NCI-H187 treated with DMSO at 0.1 percent for 48 hours (cell line): ENCODE data around the gene NFIA.

Source experiments
- DNase-seq: peaks from one replicate; lab custom pipeline; 2025; lab: John Stamatoyannopoulos, UW

The NFIA gene

GRCh38 chr1:61370913-61371279 lies 288.5 kb downstream of the NFIA start:
- no peak for DNase-seq

- no peak for DNase-seq
These were observed 290.6 kb downstream of the NFIA start for GRCh38 chr1:61372944-61373343.

- no peak for DNase-seq
These were observed 291.8 kb downstream of the NFIA start for GRCh38 chr1:61374156-61374555.

DNA sequence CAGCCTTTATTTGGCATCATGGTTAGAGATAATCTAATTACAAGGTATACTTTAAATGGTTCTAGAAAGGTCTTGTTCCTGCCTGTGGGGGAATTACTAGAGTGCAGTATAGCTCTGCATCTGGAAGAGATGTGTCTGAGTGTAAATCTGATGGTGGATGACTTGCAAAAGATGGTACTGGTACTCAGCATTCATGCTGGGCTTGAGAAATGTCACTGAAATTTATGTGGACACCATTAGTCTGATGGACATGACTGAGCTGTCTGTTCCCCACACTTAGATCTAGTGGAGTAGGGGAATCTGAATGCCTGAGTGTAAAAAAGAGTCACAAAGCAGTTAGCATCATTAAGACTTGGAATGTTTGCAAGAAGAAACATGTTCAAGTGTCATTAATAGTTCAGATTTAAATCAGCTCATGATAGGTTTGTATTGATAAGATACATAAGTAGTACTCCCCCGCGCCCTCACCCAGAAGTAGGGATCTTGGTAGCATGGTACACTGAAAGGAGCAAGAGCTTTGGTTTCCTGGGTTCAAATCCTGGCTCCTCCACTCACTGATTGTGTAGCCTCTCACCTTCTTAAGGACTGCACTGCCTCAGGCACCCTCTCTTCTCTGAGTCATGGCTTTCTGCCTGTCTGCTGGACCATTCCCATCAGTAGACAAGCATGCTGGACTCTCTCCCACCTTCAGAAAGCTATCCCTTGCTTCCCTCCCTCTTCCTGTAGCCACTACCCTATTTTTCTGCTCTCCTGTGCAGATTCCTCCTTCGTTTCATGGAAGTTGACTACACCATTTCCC lies 292.9 kb downstream of the NFIA start:
- DNase-seq = no peak

GRCh38 chr1:61376151-61376550 lies 293.8 kb downstream of the NFIA start:
- no peak for DNase-seq

- DNase-seq = no peak
These were observed 295.0 kb downstream of the NFIA start for GRCh38 chr1:61377242-61377958.

GRCh38 chr1:61378494-61379180 lies 296.3 kb downstream of the NFIA start:
- DNase-seq = no peak

DNA sequence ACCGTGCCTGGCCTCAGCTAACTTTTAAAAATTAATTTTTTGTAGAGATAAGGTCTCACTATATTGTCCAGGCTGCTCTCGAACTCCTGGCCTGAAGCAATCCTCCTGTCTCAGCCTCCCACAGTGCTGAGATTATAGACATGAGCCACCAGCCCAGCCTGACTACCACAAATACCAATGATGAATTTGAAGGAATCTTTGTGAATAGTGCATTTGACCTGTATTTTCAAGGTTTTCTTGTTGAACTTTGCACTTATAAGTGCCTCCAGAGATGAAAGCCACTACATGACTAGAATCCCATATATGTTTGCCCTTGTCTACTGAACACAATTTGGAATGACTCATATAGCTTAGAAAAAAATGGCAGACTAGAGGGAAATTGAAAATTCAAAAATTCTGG lies 297.3 kb downstream of the NFIA start:
- no peak for DNase-seq

GRCh38 chr1:61380561-61380960 lies 298.2 kb downstream of the NFIA start:
- DNase-seq = no peak

- DNase-seq = no peak
These were observed 304.0 kb downstream of the NFIA start for GRCh38 chr1:61386323-61386722.

GRCh38 chr1:61386770-61387169 lies 304.4 kb downstream of the NFIA start:
- no peak for DNase-seq

- no peak for DNase-seq
These were observed 305.5 kb downstream of the NFIA start for GRCh38 chr1:61387829-61388228.

- no peak for DNase-seq
These were observed 306.2 kb downstream of the NFIA start for GRCh38 chr1:61388566-61388965.

DNA sequence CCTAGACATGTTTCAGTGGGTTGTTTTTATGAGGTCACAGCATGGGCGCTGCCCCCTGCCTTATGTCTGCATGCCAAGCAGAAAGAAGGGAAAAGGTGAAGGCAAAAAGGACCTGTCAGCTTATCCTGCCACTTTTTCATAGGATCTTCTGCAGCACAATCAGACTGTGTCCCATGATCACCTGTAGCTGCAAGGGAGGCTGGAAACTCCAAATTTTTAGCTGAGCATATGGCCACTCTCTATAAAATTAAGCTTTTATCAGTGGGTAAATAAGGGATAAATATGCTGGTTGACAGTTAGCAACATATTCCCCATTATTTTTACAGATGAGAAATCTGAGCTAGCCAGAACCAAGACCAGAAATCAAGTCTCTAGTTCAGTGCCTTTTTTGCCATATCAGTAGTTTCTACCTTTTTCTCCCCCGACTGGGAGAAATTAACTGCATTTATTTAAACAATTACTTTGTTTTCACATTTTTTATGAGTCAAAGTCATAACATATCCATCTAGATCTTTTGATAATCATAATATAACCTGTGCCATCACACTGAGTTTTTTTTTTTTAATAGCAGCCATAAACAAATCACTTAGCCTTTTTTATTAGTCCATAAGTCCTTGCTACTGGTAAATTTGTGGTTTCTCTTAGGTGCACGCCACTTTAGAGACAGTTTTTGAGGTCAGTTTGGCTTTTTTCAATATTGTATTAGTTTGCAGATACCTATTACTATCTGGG lies 307.0 kb downstream of the NFIA start:
- no peak for DNase-seq

DNA sequence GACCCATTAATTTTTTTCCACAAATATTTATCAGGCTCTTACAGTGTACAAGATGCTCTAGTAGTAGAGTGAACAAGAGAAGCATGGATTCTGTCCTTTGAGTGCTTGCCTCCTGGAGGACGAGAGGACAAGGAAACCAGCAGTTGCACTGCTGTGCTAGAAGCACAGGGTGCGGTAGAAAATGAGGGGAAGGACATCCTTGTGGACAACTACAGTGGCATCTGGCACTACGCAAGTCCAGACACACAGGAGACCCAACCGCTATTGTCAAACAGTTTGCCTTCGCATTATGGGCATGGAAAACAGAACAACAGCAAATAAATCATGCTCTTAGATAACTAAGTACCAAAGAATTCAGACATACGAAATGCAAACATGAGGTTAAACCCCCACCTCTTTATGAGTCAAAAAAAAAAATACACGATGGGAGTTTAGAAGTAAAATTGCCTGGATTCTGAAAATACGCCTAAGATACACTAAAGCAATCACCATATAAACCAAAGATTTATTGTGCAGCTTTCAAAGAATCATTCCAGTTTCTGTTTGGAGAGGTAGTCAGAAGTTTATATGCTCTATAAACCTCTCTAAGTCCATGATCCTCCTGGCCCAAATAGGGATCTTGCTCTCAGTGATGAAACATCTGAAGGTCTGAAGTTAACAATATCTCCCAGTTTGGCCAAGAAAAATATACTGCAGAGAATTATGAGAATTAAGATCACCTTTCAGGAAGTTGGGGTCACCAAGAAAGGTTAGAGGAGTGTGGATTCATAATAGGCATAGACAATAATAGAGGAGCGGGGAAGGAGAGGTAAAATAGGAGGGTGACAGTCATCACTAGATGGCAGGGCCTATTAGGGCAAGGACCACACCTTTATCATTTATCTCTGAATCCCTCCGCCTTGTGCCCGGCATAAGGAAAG lies 307.8 kb downstream of the NFIA start:
- no peak for DNase-seq

- no peak for DNase-seq
These were observed 309.4 kb downstream of the NFIA start for GRCh38 chr1:61391730-61392129.

DNA sequence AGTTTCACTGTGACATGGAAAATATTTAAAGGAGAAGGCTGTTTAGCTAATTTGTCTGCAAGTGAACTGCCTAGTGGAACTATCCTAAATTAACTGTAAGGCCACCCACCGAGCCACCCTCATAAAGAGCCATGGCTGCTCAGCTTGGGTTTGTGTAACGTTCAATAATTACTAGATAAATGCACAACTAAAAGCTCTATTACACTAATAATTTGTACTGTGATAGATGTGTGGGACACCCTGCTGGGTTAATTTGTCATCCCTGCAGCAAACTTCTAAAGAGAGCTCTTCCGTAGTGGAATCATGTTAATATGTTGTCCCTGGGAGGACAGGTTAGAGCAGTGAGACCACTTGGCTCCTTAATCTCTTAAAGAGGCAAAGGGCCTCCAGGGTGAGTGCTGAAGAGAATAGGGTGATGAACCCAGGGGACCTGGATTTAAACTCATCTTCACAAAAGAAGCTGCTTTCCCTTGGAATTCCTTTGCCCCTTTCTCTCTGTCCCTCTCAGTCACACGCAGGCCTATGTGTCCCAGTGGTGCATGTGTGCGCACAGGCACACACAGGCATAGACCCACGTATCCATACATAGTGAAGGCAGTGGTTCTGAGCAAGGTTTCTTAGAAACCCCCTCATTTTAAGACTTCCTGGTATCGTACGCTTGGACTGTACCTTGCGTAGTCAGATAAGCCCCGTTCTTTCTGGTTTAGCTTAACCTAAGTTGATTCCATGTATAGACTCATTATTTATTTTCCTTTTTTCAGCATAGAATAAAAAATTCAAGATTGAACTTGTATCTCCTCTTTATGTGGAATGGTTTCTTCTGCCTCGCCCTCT lies 310.3 kb downstream of the NFIA start:
- no peak for DNase-seq

DNA sequence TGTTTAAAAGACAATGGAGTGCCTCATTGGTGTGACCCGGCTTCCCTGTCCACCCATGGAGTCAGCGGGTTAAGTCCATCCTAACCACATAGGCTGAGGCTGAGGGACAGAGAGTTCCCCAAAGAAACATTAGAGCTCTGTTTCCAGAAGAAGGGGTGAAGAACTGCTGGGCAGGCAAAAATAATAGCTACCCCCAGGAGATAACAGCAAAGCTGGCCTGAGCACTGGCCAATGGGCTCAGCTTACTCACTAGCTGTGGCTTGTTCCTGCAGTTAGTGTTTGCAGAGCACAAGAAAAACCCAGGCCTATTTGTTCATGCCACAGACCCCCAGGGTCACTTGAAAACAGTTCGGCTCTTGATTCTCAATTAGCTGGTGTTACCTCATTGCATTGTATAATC lies 311.2 kb downstream of the NFIA start:
- no peak for DNase-seq

DNA sequence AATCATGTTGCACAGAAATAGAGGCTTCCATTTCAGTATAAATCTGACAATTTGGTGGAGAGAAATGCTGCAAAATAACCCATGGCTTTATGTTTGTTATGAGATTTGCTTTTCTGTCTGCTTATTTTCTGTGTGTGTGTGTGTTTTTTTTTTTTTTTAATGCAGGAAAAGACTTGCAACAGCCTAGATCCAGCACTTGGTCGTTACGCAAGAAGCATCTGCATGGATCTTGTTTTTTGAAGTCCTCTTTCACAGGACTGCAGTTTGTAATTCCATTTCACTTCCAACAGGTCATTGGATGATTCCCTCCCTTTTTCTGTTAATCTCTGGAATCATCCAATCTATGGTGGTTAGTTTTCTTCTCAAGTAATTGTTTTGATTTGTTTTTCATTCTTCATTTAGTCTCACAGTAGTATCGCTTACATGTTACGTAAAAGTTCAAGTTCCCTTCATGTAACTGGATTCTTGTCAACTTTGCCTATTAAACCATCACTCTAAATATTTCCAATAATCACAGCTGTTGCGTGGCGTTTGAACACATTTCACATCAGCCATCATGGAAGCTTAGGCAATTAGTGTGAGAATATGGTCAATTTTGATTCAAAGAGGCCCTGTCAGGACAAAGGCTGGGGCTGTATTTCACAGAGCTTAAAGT lies 312.9 kb downstream of the NFIA start:
- no peak for DNase-seq

DNA sequence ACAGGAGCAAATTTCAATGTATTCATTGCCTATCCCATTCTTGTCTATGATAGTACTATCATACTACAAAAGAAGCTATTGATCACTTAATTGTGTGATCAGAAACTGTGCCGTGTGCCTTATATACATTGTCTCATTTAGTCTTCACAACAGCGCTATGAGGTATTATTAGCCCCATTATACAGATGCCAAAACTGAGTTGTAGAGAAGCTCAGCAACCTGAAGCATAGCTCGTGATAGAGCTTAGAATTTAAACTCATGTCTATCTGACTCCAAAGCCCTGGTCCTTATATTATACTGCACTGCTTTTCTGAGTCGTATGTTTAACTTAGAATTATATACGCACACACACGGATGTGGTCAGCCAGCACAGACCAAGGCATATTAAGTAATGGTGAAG lies 315.1 kb downstream of the NFIA start:
- no peak for DNase-seq
